NCI-H748 (cell line): ENCODE measurements around the gene EZH1.
A peak's percentile ranks its signal among the peaks of the same experiment; 100 is the strongest.

ENCODE experiments used
- DNase-seq: peaks from one replicate; lab custom pipeline; 2025; ENCODE audit not compliant: unreplicated experiment; lab: John Stamatoyannopoulos, UW

Gene EZH1

DNA sequence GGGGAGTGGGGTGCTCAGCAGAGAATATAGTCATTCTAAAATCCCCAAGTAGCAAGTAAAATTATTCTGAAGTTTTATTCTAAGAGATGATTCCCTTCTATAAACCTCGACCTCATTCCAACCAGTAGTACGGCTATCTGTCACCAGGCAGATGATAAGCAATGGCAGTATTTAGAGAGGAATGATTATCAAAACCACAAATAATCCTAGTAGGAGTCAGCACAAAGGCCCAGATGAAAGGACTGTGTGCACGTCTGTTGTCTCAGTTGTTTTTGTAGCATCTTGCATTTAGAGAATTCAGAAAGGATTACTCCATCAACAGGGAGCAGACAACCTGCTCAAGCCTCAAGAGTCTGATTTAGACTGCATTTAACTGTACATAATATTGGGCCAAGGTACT is 21.2 kb downstream of the EZH1 start:
- DNase-seq = no peak

DNA sequence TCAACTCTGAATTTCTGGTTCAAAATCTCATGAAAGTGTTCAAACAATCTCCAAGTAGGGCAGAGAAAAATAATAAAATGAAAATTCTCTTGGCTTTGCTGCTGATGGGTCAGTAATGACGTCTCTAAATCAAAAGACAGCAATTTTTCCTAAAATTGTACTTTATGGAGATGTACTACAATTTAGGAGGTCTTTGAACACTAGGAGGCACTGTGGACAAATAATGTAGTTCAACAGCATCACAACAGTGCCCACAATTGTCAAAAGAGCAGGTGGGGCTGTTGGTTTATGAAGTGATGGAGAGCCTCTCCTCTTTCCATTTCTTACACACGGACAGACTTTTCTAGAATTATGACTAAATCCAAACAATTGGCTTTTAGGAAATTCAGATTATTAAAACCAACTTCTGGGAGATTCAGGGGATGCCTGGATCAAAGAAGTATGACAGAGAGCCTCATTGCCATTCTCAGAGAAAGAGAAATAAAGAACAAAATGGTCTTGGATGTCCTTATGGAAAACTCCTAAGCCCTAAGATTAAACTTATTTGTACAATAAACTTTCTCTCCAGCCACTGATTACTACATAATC is 23.8 kb downstream of the EZH1 start:
- DNase-seq = peak; percentile 81

DNA sequence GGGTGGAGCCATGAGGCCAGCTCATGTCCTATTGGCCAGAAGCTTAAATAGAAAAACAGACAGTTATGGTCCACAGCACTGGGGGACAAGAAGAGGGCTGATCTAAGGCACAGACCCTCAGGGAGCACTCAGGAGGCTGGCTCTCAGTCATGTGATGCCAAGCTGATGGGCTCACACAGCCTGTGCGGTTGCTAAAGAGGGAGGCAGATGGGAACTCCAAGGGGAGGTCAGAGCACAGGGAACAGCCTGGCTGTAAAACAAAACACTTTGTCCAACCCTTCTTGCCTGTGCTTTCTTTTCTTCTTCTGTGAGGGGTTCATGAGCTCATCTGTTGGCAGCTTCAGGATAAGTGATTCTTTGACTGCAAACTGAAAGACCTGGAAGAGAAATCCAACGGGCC is 35.3 kb downstream of the EZH1 start:
- no peak for DNase-seq

DNA sequence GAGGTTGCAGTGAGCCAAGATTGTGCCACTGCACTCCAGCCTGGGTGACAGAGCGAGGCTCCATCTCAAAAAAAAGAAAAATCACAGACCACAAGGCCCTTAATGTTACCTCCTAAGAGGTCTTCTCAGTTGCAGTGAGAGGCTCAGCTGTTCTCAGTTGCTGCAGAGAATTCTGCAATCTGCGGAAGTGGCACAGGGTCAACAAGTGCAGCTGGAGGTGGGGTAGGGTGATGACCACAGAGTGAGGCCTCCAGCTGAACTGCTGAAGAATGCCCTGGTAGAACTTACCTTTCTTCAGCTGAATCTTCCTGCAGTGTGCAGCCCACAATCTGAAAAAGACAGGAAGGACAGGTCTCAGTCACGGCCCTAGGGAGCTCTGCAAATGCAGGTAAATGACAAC is 36.3 kb downstream of the EZH1 start:
- DNase-seq = no peak

DNA sequence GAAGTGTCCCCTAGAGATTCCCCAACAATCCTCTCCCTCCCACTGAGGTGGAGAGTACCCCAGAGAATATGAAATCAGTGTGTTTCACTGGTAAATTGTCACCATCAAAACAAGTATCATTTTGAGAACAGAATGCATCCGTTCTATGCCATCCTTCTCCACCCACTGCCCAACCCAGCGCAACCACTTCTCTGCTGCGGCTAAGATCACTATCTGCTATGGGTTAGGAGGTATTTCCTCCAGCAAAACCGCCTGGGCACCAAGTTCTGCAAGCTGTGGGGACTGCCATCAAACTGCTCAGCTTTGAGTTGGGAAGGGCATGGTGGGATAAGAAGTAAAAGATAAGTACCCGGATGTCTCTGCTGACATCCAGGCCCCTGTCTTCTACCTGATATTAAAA is 38.1 kb downstream of the EZH1 start:
- no peak for DNase-seq

DNA sequence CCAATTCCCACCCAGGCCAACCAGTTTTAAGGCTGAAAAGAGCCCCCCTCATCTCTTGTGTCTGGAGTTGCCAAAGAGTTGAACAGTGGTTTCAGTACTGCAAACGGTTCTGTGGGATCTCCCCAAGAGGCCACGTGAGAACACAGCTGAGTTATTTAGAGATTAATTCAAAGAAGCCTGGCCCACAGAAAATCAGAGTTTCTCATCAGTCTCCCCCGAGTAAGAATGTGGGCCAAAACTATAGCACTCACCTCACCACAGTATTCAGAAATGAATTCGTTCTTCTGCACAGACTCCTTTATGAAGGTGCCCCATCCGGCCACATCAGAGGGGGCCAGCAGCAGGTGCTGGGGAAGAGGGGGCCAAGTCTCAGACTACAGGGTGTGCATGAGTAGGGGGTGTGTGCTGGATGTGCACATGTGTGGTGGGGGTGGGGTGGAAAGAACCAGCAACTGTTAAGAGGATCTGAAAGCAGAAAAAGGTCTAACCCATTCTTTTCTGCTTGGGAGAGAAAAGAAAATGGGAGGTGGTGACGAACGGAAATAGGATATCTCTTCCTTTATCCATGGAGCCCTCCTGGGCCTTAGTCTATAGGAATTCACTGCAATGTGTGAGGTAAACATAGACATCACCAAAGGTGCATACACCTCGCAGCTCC is 39.9 kb downstream of the EZH1 start:
- no peak for DNase-seq

DNA sequence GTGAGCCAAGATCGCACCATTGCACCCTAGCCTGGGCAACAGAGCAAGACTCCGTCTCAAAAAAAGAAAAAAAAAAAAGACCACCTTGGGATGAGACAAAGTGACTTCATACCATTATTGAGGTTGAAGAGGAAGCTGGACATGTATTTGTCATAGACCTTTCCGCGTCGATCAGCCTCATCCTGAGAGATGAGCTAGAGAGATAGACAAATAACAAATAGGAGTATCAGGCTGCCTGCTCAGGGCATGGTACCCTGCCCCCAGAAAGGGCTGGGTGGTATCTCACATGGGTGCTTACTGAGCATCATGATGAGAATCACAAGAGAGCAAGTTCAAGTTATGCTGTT is 40.4 kb downstream of the EZH1 start:
- no peak for DNase-seq

DNA sequence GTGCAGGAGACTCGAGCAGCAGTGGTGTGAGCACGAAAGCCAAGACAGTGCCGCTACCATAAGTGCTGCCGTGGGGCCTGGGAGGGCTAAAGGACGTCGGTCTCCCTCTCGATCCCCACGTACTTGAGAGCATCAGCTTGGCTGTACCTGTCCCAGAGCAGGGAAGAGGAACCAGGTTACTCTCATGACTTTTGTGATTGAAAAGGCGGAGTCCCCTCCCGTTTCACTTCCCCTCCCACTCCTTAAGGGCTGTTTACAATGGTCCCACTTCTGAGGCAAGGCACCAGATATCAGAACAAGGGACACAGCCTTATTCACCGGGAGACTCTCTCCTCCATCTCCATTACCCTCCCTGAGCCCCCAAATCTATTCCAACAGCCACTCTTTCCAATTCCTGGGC is 42.4 kb downstream of the EZH1 start:
- no peak for DNase-seq

DNA sequence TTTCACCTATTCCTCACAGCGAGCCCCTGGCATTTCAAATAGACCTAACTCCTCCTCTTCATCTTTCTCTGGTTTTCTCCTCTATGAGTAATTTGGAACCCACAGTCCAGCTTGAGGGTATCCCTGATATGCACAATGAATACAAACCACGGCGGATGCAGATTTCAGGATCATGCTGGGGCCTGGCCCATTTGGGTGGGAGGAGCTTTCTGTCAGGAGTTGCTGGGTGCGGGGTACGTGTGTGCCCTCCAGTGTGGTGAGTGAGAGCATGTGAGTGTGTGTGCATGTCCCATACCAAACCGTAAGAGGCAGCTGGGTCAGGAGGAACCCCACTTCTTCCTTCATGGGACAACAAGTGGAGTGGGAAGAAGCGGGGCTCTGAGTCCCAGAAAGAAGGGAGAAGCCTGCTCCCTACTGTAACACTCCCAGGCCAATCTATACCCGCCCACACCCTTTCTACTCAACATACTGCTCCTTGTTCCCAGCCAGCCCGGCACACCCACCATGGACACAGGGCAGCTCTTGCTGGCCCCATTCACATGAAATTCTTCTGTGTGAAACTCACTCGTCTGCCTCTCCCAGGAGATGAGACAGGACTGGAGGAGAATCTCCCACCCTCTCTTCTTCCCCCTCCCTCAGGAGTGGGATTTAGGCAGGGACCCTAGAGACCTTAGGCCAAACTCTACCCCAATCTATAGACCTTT is 44.1 kb downstream of the EZH1 start:
- no peak for DNase-seq

DNA sequence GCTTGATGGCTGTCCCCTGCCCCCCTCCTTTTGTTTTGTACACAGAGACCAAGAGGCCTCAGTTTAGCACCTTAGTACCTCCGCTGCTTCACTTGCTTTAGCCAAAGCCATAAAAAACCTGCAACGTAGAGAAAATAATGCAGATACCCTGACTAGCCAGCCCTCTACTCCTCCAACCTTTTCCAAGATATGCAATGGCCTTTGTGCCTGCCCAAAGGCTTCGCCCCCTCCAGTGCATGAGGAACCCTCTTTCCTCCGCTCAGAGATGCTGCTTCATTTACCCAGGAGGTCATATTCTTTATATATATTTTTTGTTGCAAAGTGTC is 45.5 kb downstream of the EZH1 start:
- DNase-seq = no peak

DNA sequence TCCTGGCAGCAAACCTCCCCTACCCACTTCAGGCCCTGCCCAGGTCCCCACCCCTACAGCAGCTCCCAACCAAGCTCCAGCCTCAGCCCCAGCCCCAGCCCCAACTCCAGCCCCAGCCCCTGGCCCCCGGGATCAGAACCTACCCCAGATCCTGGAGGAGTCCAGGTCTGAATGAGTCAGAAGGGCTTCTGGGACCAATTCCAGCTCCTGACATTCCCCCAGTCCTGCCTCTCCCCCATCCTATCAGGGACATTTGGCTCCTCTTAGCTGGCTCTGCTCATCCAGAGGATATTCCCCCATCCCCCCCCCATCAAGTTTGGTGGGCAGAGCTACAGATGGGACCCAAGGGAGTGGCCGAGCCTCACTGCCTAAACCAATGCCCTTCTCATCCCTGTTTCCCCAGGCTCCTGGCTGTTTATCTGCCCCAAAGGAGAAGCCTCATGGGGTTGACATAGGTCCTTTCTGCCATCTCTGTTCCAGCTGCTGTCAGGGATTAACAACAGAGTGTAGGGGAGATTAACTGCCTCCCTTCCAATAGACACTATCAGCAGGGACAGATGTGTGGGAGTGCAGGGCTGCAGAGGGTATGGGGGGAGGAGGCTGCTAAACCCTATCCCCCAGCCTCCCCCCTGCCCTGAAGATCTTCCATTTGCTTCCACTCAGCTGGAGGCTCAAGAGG is 46.0 kb downstream of the EZH1 start:
- no peak for DNase-seq

DNA sequence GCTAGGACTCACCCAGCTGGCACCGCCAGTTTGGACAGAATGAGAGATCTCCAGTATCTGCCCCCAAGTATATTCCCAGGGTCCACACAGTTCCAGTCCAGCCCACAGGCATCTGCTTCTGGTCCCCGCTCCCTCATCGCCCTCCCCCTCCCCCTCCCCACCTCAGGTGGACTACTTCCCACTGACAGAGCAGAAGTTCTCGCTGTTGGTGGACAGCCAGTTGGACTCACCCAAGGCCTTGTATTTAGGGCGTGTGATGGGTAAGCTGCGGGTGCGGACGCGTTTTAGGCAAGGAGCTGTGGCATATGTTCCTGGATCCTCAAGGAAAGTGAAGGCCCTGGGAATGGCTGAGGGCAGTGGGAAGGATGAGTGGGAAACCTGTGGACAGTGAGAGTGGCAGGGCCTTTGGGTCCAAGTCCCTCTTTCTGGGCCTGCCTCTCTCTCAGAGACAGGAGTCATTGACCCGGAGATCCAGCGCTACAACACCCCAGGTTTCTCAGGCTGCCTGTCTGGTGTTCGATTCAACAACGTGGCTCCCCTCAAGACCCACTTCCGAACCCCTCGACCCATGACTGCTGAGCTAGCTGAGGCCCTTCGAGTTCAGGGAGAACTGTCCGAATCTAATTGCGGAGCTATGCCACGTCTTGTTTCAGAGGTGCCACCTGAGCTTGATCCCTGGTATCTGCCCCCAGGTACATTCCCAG is 47.6 kb downstream of the EZH1 start:
- DNase-seq = no peak

DNA sequence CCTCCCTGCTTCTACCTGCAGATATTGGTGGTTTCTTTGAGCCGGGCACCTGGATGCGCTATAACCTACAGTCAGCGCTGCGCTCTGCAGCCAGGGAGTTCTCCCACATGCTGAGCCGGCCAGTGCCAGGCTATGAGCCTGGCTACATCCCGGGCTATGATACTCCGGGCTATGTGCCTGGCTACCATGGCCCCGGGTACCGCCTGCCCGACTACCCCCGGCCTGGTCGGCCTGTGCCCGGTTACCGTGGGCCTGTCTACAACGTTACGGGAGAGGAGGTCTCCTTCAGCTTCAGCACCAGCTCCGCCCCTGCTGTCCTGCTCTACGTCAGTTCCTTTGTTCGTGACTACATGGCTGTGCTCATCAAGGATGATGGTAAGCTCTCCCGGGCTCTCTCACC is 49.3 kb downstream of the EZH1 start:
- DNase-seq = no peak

DNA sequence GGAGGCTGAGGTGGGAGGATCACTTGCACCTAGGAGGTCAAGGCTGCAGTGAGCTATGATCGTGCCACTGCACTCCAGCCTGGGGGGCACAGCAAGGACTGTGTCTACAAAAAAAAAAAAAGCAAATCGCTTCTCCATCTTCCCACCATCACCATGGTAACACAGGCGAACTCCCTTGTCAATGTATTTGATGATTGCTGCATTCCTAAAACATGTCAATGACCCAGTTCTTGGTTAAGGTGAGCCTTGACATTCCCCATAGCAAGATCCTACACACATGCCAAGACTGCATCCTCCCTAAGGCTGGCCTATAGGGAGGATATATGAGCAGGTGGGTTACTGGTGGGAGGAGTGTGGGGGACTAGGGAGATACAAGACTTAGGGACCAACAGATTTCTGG is 50.3 kb downstream of the EZH1 start:
- DNase-seq = no peak

DNA sequence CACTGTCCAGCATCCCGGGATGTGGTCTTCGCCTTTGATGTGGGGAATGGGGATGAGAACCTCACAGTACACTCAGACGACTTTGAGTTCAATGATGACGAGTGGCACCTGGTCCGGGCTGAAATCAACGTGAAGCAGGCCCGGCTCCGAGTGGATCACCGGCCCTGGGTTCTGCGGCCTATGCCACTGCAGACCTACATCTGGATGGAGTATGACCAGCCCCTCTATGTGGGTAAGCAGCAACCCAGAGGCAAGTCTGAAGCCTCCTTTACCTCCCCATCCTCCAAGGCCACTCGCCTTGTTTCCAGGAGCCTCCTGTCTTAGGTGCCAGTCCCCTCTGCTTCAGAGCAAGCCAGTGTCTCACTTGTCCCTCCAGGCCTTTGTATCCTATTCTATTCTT is 52.4 kb downstream of the EZH1 start:
- no peak for DNase-seq

DNA sequence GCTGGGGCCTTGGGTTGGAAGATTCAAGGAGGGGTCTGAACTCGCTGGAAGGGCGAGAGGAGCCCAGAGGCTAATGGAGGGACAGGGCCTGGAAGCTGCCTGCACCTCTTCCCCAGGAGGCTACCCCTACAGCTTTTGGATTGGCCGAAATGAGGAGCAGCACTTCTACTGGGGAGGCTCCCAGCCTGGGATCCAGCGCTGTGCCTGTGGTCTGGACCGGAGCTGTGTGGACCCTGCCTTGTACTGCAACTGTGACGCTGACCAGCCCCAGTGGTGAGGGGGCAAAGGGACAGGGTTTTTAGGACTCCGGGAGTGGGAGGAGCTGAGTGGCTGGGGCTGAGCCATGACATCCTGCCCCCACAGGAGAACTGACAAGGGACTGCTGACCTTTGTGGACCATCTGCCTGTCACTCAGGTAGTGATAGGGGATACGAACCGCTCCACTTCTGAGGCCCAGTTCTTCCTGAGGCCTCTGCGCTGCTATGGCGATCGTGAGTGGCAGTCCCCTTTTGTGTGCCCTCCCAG is 53.8 kb downstream of the EZH1 start:
- DNase-seq = no peak

DNA sequence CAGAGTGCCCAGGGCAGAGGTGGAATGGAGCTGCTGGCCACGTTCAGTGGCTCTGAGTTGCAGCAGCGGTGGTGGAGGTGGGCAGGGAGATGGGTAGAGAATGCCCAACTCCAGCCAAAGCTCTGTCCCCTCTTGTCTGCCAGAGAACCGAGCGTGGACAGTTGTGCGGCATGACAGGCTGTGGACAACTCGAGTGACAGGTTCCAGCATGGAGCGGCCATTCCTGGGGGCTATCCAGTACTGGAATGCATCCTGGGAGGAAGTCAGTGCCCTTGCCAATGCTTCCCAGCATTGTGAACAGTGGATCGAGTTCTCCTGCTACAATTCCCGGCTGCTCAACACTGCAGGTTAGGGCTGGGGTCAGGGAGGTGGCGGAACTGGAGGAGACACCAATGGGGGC is 54.2 kb downstream of the EZH1 start:
- no peak for DNase-seq

DNA sequence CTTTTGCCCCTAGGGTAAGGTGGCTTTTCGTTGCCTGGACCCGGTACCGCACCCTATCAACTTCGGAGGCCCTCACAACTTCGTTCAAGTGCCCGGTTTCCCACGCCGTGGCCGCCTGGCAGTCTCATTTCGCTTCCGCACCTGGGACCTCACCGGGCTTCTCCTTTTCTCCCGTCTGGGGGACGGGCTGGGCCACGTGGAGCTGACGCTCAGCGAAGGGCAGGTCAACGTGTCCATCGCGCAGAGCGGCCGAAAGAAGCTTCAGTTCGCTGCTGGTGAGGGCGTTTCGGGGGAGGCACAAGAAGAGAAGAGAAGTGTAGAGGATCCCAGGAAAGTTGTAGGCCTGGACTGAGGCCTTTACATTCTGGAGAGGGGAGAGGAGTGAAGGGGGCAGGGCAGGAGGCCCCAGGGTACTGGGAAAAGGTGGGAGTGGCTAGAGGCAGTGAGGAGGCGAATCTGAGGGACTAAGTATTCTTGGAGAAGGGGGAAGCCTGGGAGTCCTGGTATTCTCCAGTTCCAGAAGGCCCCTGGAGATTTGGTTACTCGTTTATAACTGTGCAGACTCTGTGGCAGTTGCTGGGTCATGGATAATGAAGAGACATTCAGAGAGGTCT is 57.0 kb downstream of the EZH1 start:
- DNase-seq = no peak

DNA sequence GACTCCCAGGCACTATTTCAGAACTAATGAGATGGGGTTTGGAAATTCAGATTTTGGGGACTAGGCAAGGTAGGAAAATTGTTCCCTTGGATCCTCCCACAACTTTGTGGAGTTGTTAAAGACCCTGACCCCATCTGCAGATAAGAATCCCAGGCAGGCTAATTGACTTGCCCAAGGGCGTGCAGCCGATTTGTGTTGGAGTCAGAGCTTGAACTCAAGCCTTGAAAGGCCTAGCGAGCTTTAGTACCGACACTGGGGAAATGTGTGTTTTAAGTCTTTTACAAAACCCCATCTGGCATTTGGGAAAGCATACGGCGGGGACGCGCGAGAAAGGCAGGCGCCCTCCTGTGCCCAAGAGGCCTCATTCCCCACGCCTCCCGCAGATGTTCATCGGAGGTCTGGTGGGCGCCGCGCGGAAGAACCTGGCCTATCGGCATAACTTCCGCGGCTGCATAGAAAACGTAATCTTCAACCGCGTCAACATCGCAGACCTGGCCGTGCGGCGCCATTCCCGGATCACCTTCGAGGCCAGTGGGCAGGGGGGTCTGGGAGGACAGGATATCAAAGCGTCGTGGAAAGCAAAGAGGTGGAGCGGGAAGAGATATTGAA is 58.2 kb downstream of the EZH1 start:
- no peak for DNase-seq

DNA sequence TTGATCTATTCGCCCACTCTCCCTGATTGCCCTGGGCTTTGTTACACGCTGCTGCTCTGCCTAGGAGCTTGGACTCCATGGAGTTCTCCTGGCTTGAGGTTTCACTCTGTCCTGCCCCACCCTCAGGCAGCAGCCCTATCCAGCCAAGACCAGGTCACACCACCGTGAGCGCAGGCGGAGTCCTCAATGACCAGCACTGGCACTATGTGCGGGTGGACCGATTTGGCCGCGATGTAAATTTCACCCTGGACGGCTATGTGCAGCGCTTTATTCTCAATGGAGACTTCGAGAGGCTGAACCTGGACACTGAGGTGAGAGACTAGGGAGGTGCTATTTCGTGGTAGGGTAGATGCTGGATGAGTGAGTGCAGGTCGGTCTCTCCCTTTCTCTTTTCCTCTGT is 59.0 kb downstream of the EZH1 start:
- DNase-seq = no peak
